IMR-90 (cell line): Measurements from ENCODE around the gene MAG. TPM values are rescaled to one million over a fixed set of nuclear protein-coding genes. Genes with fewer than 3 reads are reported as not detected.

Source experiments
- ATAC-seq: fragments of 200-7000 bp; cut with Tn5 transposase; 2 replicates; pipeline ENCODE4 v1.9.1; 2020; ENCODE audit warnings: low read depth, mild to moderate bottlenecking, moderate library complexity
- BruUV-seq: library from RNA; stranded (reverse); fragments of 400-500 nt; replicated peaks from 2 replicates; lab custom pipeline; 2021; lab: Mats Ljungman, UMichigan
- CTCF ChIA-PET: fragments of 300-600 bp; formaldehyde crosslinking; extraction: SDS; loops from one replicate; lab custom pipeline; 2021; ENCODE audit warnings: antibody characterized with exemption; lab: Yijun Ruan, JAX
- POLR2A ChIA-PET: fragments of 300-600 bp; sonication (Branson Sonifier 250); formaldehyde crosslinking; loops from one replicate; lab custom pipeline; 2022; ENCODE audit warnings: antibody characterized with exemption; ENCODE audit not compliant: unreplicated experiment; lab: Charles Lee
- DNase-seq: peaks from one replicate; pipeline ENCODE4 v3.0.0; 2013
- H2AFZ ChIP-seq: replicated peaks from 2 replicates; pipeline ENCODE3; 2013; ENCODE audit warnings: low read length, mild to moderate bottlenecking; ENCODE audit not compliant: poor library complexity
- H2AK5ac ChIP-seq: 2 replicates; pipeline ENCODE4 v1.6.1; 2013; ENCODE audit warnings: low read depth, low read length, inconsistent platforms
- H2AK9ac ChIP-seq: replicated peaks from 2 replicates; pipeline ENCODE3; 2013; ENCODE audit warnings: mild to moderate bottlenecking, low read depth, low read length, moderate library complexity; ENCODE audit not compliant: poor library complexity
- H2BK120ac ChIP-seq: 2 replicates; pipeline ENCODE4 v1.6.1; 2013; ENCODE audit warnings: low read depth, low read length, inconsistent platforms
- H2BK15ac ChIP-seq: 3 replicates; pipeline ENCODE4 v1.6.1; 2013; ENCODE audit warnings: low read depth, low read length, inconsistent platforms
- H2BK20ac ChIP-seq: 2 replicates; pipeline ENCODE4 v1.6.1; 2013; ENCODE audit warnings: low read depth, mild to moderate bottlenecking, inconsistent platforms, low read length, moderate library complexity
- H2BK5ac ChIP-seq: 2 replicates; pipeline ENCODE4 v1.6.1; 2013; ENCODE audit warnings: mild to moderate bottlenecking, low read depth, low read length, inconsistent platforms; ENCODE audit not compliant: poor library complexity, severe bottlenecking
- H3K14ac ChIP-seq: replicated peaks from 2 replicates; pipeline ENCODE4 v1.6.1; 2013; ENCODE audit warnings: low read depth, low read length, inconsistent platforms
- H3K18ac ChIP-seq: 2 replicates; pipeline ENCODE4 v1.6.1; 2013; ENCODE audit warnings: low read depth, low read length, control low read depth
- H3K23ac ChIP-seq: 2 replicates; pipeline ENCODE4 v1.6.1; 2013; ENCODE audit warnings: low read depth, low read length, inconsistent platforms
- H3K27ac ChIP-seq: 2 replicates; pipeline ENCODE4 v1.5.1; 2013; ENCODE audit warnings: mild to moderate bottlenecking, control low read depth, low read length; ENCODE audit not compliant: insufficient read depth
- H3K27me3 ChIP-seq: 2 replicates; pipeline ENCODE4 v1.6.1; 2013; ENCODE audit warnings: low read length; ENCODE audit not compliant: control insufficient read depth, insufficient read depth
- H3K36me3 ChIP-seq: 2 replicates; pipeline ENCODE4 v1.6.1; 2013; ENCODE audit warnings: low read length, mixed read lengths; ENCODE audit not compliant: control insufficient read depth, insufficient read depth
- H3K4ac ChIP-seq: 2 replicates; pipeline ENCODE4 v1.6.1; 2013; ENCODE audit warnings: low read depth, low read length, inconsistent platforms
- H3K4me1 ChIP-seq: 2 replicates; pipeline ENCODE4 v1.6.1; 2013; ENCODE audit warnings: low read length, mixed read lengths; ENCODE audit not compliant: control insufficient read depth, insufficient read depth
- H3K4me2 ChIP-seq: 2 replicates; pipeline ENCODE4 v1.6.1; 2013; ENCODE audit warnings: low read depth, mild to moderate bottlenecking, control low read depth, low read length, moderate library complexity
- H3K4me3 ChIP-seq: 2 replicates; pipeline ENCODE4 v1.5.1; 2013; ENCODE audit warnings: low read depth, mild to moderate bottlenecking, control low read depth, low read length, moderate library complexity; ENCODE audit not compliant: insufficient read depth
- H3K56ac ChIP-seq: 2 replicates; pipeline ENCODE4 v1.6.1; 2013; ENCODE audit warnings: low read length, inconsistent platforms; ENCODE audit not compliant: insufficient read depth; ENCODE audit errors: extremely low read depth
- H3K79me1 ChIP-seq, 2 experiments: 2 replicates each; pipeline ENCODE4 v1.6.1; 2013; ENCODE audit warnings: low read length in 2 of 2, inconsistent platforms in 1 of 2, low read depth in 1 of 2
- H3K9ac ChIP-seq: 2 replicates; pipeline ENCODE4 v1.6.1; 2013; ENCODE audit warnings: low read depth, low read length, control low read depth
- H3K9me1 ChIP-seq: 2 replicates; pipeline ENCODE4 v1.6.1; 2013; ENCODE audit warnings: low read length, inconsistent platforms; ENCODE audit not compliant: insufficient read depth
- H3K9me3 ChIP-seq: 2 replicates; pipeline ENCODE4 v1.6.1; 2013; ENCODE audit warnings: low read length; ENCODE audit not compliant: control insufficient read depth, insufficient read depth
- H4K20me1 ChIP-seq: 2 replicates; pipeline ENCODE4 v1.6.1; 2013; ENCODE audit warnings: low read length, inconsistent platforms; ENCODE audit not compliant: insufficient read depth
- H4K5ac ChIP-seq: 2 replicates; pipeline ENCODE4 v1.6.1; 2013; ENCODE audit warnings: mild to moderate bottlenecking, low read depth, low read length, control low read depth
- H4K8ac ChIP-seq, 2 experiments: 2 replicates each; pipeline ENCODE4 v1.6.1; 2013; ENCODE audit warnings: low read depth in 2 of 2, low read length in 2 of 2, control low read depth in 1 of 2, inconsistent platforms in 1 of 2
- H4K91ac ChIP-seq: 2 replicates; pipeline ENCODE4 v1.6.1; 2013; ENCODE audit warnings: low read depth, low read length, inconsistent platforms; ENCODE audit not compliant: insufficient read depth
- CEBPB ChIP-seq: IDR thresholded peaks from 2 replicates; pipeline ENCODE4 v1.6.1; 2012; ENCODE audit warnings: low read depth, low read length, improper control_type of control experiment
- MAFK ChIP-seq: IDR thresholded peaks from 2 replicates; pipeline ENCODE4 v1.6.1; 2012; ENCODE audit warnings: low read depth, low read length, improper control_type of control experiment
- WGBS, 2 experiments: methylation state at CpG; one replicate each; pipeline versions ENCODE4 v1.1.5 to v1.1.7; 2013; ENCODE audit warnings: missing lambda C conversion rate in 2 of 2; ENCODE audit not compliant: insufficient read length in 1 of 2; ENCODE audit errors: extremely low coverage in 2 of 2; 5-methylcytosine and 5-hydroxymethylcytosine counted together
- dilution Hi-C: fragments of 300-500 bp; cut with HindIII; formaldehyde crosslinking; loops from one replicate; pipeline ENCODE4 v1.14.3; 2018; ENCODE audit warnings: low sequenced_read_pairs; ENCODE audit not compliant: unreplicated experiment
- in situ Hi-C: fragments of 300-500 bp; cut with MboI; formaldehyde crosslinking; loops from 3 replicates; pipeline ENCODE4 v1.14.3; 2019; ENCODE audit warnings: low sequenced_read_pairs, inconsistent platforms, mixed read lengths
- intact Hi-C: fragments of 100-400 bp; cut with micrococcal nuclease; formaldehyde crosslinking; loops from 2 replicates; pipeline ENCODE4 v1.10.0; 2022
- polyA plus RNA-seq, 3 experiments: library from polyadenylated mRNA; depleted of rRNA; stranded (reverse); fragments of >200 nt; gene quantifications; 2 replicates each; pipeline ENCODE4 v1.2.3, GENCODE V29; 2012; ENCODE audit warnings: low replicate concordance in 1 of 3
- total RNA-seq: library from RNA; depleted of rRNA; stranded (reverse); fragments of >200 nt; gene quantifications from 2 replicates; pipeline ENCODE4 v1.2.3, GENCODE V29; 2012

MAG gene
- total and polyA plus RNA-seq, 2 of the 4 experiments (the other 2 are of a cell fraction), result not detected

DNA sequence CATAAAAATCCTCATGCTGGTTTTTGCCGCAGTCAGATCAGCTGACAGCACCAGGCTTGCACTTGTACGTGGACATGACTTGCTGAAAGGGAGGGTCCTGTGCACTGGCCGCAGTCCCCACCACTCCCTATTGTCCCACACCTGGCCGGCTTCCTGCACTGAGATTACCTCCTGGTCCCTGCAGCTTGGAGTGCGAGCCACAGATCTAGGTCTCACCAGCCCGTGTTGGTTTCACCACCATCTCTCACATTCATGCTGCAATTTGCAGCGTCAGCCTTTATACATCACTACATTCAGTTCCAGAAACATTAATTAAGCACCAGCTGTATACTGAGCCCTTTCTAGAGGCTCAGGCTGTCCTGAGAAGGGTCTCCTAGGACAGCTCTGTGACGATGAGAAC lies 22.1 kb downstream of the MAG start:
- no peak overlapping the region for H3K56ac ChIP-seq
- 74% methylated on average over 5 of the region's 8 CpGs; no CpG with 5 or more reads in 1 of the 2 experiments for WGBS, 2 experiments
- no peak overlapping the region for H3K4me3 ChIP-seq
- H2BK120ac ChIP-seq, result no peak overlapping the region
- dilution Hi-C loops, result no loop called here
- no peaks in the 10 kb centered on the region for H3K79me1 ChIP-seq
- H3K4me2 ChIP-seq, result no peak overlapping the region
- H3K4me1 ChIP-seq, result peaks cover 5% of the 10 kb centered on the region
- no peak overlapping the region for H2AK5ac ChIP-seq
- no peak overlapping the region for H2AFZ ChIP-seq
- ChIA-PET POLR2A (no interaction called here), CTCF (no interaction called here)
- no TSS peak for BruUV-seq
- intact Hi-C loops, result no loop called here
- DNase-seq (no peak), ATAC-seq (no peak)
- H3K27me3 ChIP-seq, result no peaks in the 10 kb centered on the region; the same call in 1 of the 2 replicates
- in situ Hi-C loops, result no loop called here
- H3K9ac ChIP-seq, result no peak overlapping the region
- no peak overlapping the region for H3K23ac ChIP-seq
- H3K27ac ChIP-seq, result no peak overlapping the region
- H3K9me1 ChIP-seq, result 0 out of 2 replicates have a peak, but pooled peaks cover 4% of the 10 kb centered on the region
- H2BK5ac ChIP-seq, result no peak overlapping the region
- no peak overlapping the region for H2AK9ac ChIP-seq
- no peak overlapping the region for H3K14ac ChIP-seq
- no peak overlapping the region for H4K91ac ChIP-seq
- no peak overlapping the region for H2BK20ac ChIP-seq
- no peak overlapping the region for H3K4ac ChIP-seq
- TF ChIP-seq MAFK (0 out of 2 replicates have a peak, but pooled peaks have one; percentile 7), CEBPB (no peak)
- H4K20me1 ChIP-seq, result no peaks in the 10 kb centered on the region
- no peak overlapping the region for H2BK15ac ChIP-seq
- H3K18ac ChIP-seq, result no peak overlapping the region
- no peak overlapping the region for H4K8ac ChIP-seq
- H3K36me3 ChIP-seq, result no peaks in the 10 kb centered on the region
- H4K5ac ChIP-seq, result no peak overlapping the region
- no peaks in the 10 kb centered on the region for H3K9me3 ChIP-seq
